HG03175 (cell line): ENCODE results near the gene MXD4.

Experiments
- ATAC-seq: cut with Tn5 transposase; IDR thresholded peaks from one replicate; pipeline ENCODE4 v1.9.1; 2021; ENCODE audit warnings: mild to moderate bottlenecking, moderate library complexity; ENCODE audit not compliant: unreplicated experiment

Gene MXD4

GRCh38 chr4:2292646-2293108, 30.8 kb upstream of the MXD4 start:
- no peak for ATAC-seq

GRCh38 chr4:2291705-2292645, 30.1 kb upstream of the MXD4 start:
- ATAC-seq, result no peak

GRCh38 chr4:2290974-2291704, 29.2 kb upstream of the MXD4 start:
- no peak for ATAC-seq

- no peak for ATAC-seq
These were observed 28.6 kb upstream of the MXD4 start for GRCh38 chr4:2290488-2290887.

- no peak for ATAC-seq
These were observed 28.0 kb upstream of the MXD4 start for GRCh38 chr4:2289955-2290333.

- no peak for ATAC-seq
These were observed 27.5 kb upstream of the MXD4 start for GRCh38 chr4:2289311-2289954.

- no peak for ATAC-seq
These were observed 26.2 kb upstream of the MXD4 start for GRCh38 chr4:2288051-2288541.

DNA sequence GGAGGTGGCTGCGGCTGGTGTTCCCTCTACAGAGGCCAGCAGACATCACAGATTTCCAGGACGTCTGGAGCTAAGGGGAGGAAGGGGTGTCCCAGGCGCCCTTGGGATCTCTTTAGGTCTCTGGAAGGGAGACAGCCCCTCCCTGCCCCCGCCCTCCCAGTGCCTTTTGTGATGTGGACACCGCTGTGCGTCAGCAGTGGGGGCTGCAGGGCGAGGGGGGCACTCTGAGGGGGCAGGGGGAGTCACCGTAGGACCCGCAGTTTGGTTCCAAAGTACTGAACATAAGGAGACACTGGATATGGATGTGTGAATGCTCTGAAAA, 25.6 kb upstream of the MXD4 start:
- ATAC-seq, result no peak

DNA sequence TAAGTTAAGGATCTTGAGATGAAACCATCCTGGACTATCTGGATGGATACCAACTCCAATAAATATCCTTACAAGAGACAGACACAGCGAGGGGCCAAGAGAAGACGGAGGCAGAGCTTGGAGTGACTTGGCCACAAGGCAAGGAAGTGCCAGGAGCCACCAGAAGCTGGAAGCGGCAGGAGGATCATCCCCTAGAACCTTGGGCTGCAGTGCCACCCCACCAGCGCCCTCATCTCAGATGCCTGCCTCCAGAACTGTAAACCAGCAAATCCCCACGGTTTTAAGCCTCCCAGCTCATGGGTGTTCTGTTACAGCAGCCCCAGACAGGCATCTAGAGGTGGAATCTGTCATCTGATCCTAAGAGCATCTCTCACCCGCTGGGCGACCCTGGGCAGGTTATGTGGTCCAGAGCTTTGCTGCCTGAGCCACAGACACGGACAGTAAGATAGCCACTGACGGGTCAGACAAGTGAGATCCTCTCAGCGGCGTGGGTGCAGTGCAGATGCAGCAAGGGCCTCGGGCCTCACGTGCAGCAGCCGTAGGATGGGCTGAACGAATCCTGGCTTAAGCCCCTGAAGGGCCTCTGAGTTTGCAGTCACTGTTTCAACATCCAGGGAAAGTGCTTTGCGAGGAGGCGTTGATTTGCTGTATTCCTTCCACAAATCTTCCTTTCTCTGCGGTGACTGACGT, 25.1 kb upstream of the MXD4 start:
- ATAC-seq, result no peak

DNA sequence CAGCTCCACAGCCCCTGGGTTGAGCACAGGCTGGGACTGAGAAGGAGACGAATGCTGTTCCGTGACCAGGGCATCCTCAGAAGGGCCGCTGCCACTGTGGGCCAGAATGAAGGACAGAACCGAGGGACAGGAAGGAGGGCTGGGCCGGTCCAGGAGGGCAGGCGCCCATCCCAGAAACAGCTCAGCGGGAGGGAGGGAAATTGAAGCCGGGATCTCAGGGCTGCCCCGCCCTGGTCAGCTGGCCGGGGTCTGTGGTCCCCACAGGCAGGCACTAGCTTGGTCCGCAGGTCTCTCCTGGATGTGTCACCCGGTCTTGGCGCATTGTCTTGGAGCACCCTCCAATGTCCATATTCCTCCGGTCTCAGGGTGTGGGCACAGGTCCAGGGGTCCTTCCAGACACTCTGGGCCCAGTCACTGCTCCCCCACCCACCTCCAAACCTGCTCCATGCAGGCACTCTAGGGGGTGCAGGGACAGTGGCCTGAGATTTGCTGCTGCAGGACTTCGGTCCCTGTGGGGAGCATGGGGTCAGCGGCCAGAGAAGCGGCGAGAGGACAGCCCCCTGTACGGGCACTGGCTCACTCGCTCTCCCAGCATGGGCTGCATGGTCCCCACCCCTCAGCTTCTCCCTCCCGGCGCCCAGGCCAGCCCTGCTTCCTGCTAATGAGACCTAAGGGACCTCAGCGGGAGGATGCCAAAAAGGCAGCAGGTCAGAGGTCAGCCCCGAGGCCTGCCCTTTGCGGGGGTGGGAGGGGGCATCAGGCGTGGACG, 23.9 kb upstream of the MXD4 start:
- ATAC-seq, result no peak

GRCh38 chr4:2284934-2285612, 23.2 kb upstream of the MXD4 start:
- ATAC-seq, result no peak

- ATAC-seq, result no peak
These were observed 22.4 kb upstream of the MXD4 start for GRCh38 chr4:2284161-2284933.

GRCh38 chr4:2283199-2283711, 21.3 kb upstream of the MXD4 start:
- ATAC-seq, result no peak

GRCh38 chr4:2281575-2282343, 19.9 kb upstream of the MXD4 start:
- ATAC-seq, result peak; percentile 78

- no peak for ATAC-seq
These were observed 18.8 kb upstream of the MXD4 start for GRCh38 chr4:2280531-2281300.

DNA sequence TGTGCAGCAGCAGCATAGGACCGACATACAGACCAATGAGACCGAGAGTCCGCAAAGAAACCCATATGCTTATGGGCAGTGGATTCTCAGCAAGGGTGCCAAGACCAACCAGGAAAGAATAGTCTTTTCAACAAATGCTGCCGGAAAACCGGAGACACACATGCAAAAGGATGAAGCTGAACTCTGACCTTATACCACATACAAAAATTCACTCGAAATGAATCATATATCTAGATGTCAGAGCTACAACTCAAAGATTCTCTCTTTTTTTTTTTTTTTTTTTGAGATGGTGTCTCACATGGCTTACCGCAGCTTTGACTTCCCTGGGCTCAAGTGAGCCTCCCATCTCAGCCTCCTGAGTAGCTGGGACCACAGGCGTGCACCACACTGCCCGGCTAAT, 16.0 kb upstream of the MXD4 start:
- ATAC-seq, result no peak
